ENCODE results near the gene TIE1. TPM values are rescaled to one million over a fixed set of nuclear protein-coding genes. Genes with fewer than 3 reads are reported as not detected.

The TIE1 gene
- total RNA-seq, 6 experiments from 2014 or later: 5.8 to 12.2 (median 8.0) TPM

DNA sequence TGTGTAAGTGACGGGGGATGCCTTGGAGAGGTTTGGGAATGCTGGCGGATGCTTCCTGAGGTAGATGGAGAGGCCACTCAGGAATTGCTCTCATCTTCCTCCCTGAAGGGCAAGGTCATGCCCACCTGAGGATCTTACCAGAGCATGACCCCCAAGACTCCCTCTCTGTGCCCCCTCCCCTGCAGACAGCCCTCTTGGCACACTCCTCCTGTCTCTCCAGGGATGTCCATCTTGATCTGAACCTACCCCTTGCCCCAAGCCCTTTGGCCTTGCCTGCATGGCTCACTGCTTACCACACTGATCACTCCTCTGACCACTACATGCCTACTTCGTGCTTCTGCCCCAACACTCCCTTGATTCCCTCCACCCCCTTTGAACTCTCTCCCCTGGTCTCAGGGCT lies 19.0 kb downstream of the TIE1 start:
- H3K27me3 ChIP-seq: no peaks in the 10 kb centered on the region
- no peak for DNase-seq
- 80% methylated on average over 1 of the region's 3 CpGs for WGBS (ENCODE audit: insufficient coverage, low coverage, low lambda C conversion rate, missing lambda C conversion rate)
- no peaks in the 10 kb centered on the region for H3K4me1 ChIP-seq
- ATAC-seq: no peak
- no peak overlapping the region for H3K27ac ChIP-seq
- no peak overlapping the region for H3K4me3 ChIP-seq
- no peaks in the 10 kb centered on the region for H3K9me3 ChIP-seq
- no peaks in the 10 kb centered on the region for H3K36me3 ChIP-seq
- TF ChIP-seq, protein P1, sequence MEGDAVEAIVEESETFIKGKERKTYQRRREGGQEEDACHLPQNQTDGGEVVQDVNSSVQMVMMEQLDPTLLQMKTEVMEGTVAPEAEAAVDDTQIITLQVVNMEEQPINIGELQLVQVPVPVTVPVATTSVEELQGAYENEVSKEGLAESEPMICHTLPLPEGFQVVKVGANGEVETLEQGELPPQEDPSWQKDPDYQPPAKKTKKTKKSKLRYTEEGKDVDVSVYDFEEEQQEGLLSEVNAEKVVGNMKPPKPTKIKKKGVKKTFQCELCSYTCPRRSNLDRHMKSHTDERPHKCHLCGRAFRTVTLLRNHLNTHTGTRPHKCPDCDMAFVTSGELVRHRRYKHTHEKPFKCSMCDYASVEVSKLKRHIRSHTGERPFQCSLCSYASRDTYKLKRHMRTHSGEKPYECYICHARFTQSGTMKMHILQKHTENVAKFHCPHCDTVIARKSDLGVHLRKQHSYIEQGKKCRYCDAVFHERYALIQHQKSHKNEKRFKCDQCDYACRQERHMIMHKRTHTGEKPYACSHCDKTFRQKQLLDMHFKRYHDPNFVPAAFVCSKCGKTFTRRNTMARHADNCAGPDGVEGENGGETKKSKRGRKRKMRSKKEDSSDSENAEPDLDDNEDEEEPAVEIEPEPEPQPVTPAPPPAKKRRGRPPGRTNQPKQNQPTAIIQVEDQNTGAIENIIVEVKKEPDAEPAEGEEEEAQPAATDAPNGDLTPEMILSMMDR (IDR thresholded peaks at IDR 0.05): no peak
- TF ChIP-seq POLR2A (IDR thresholded peaks at IDR 0.05): no peak
- intact Hi-C loops (cut with DNase I): no loop called here

DNA sequence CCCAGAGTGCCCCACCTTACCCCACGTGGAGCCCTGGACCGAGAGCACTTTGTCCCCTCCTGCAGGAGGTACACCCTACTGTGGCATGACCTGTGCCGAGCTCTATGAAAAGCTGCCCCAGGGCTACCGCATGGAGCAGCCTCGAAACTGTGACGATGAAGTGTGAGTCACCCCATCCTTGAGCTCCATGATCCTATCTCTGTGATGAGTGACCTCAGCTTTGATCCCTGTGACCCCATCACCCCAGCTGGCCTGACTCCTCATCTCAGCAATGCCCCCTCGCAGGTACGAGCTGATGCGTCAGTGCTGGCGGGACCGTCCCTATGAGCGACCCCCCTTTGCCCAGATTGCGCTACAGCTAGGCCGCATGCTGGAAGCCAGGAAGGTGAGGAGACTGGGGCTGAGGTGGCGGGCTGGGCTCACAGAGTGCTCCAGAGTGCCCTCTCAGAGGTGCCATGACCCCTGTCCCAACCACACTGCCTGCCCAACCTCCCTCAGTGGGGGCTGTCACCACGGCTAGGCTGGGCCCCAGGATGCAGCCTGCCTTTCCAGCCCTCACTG lies 20.6 kb downstream of the TIE1 start:
- Histone ChIP-seq H3K36me3 (no peaks in the 10 kb centered on the region), H3K4me1 (no peaks in the 10 kb centered on the region), H3K27ac (no peak overlapping the region), H3K27me3 (no peaks in the 10 kb centered on the region), H3K9me3 (no peaks in the 10 kb centered on the region), H3K4me3 (no peak overlapping the region)
- no peak for ATAC-seq
- TF ChIP-seq POLR2A (IDR thresholded peaks at IDR 0.05): no peak
- TF ChIP-seq, protein P1 (IDR thresholded peaks at IDR 0.05): no peak
- WGBS (ENCODE audit: insufficient coverage, low coverage, low lambda C conversion rate, missing lambda C conversion rate): 90% methylated on average over 6 of the region's 16 CpGs
- intact Hi-C loops (cut with DNase I): no loop called here
- no peak for DNase-seq

DNA sequence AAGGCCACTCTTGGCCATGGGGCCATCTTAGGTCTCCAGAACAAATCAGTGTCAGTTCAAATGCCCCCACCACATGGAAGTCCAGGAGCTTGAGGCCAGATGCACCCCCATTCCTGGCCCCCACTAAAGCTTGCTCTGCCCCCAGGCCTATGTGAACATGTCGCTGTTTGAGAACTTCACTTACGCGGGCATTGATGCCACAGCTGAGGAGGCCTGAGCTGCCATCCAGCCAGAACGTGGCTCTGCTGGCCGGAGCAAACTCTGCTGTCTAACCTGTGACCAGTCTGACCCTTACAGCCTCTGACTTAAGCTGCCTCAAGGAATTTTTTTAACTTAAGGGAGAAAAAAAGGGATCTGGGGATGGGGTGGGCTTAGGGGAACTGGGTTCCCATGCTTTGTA lies 21.7 kb downstream of the TIE1 start:
- no peaks in the 10 kb centered on the region for H3K36me3 ChIP-seq
- H3K9me3 ChIP-seq: no peaks in the 10 kb centered on the region
- TF ChIP-seq POLR2A (IDR thresholded peaks at IDR 0.05): no peak
- TF ChIP-seq, protein P1 (IDR thresholded peaks at IDR 0.05): no peak
- H3K4me3 ChIP-seq: no peak overlapping the region
- DNase-seq (peak in 1 of 3 donors; percentile 24), ATAC-seq (no peak)
- no peaks in the 10 kb centered on the region for H3K27me3 ChIP-seq
- no peak overlapping the region for H3K27ac ChIP-seq
- intact Hi-C loops (cut with DNase I): no loop called here
- H3K4me1 ChIP-seq: no peaks in the 10 kb centered on the region
- 86% methylated on average over 4 of the region's 5 CpGs for WGBS (ENCODE audit: insufficient coverage, low coverage, low lambda C conversion rate, missing lambda C conversion rate)

DNA sequence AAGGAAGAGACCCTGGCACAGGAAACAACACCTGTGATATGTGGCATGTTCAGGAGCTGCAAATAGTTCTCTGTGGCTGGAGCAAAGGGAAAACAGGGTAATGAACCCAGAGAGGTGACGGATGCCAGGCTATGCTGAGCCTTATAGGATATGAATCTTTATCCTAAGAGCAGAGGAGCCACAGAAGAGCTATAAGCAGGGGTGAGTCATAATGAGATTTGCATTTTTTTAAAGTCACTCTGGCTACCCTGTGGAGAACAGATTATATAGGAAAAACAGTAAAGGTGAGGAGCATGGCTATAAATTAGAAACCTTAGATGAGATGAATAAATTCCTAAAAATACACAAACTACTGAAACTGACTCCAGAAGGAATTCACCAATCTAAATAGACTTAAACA lies 24.0 kb downstream of the TIE1 start:
- Histone ChIP-seq H3K4me1 (no peaks in the 10 kb centered on the region), H3K27me3 (no peaks in the 10 kb centered on the region), H3K9me3 (no peaks in the 10 kb centered on the region), H3K4me3 (no peak overlapping the region), H3K36me3 (no peaks in the 10 kb centered on the region), H3K27ac (no peak overlapping the region)
- intact Hi-C loops (cut with DNase I): no loop called here
- DNase-seq: no peak
- WGBS (ENCODE audit: insufficient coverage, low coverage, low lambda C conversion rate, missing lambda C conversion rate): 83% methylated on average over 1 of the region's 1 CpG
- ATAC-seq: no peak
- TF ChIP-seq POLR2A (IDR thresholded peaks at IDR 0.05): no peak
- TF ChIP-seq, protein P1 (IDR thresholded peaks at IDR 0.05): no peak

DNA sequence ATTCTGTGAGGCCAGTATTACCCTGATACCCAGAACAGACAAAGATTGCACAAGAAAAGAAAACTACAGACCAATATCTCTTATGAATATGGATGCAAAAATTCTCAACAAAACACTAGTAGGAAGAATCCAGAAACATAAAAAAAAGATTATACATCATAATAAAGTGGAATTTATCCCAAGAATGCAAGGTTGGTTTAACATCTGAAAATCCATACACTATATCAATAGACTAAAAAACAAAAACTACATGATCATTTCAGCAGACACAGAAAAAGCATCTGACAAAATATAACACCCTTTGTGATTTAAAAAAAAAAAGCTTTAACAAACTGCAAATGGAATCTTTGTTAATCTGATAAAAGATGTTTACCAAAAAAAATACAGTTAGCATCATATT lies 24.6 kb downstream of the TIE1 start:
- DNase-seq: no peak
- TF ChIP-seq POLR2A (IDR thresholded peaks at IDR 0.05): no peak
- TF ChIP-seq, protein P1 (IDR thresholded peaks at IDR 0.05): no peak
- Histone ChIP-seq H3K9me3 (no peaks in the 10 kb centered on the region), H3K4me3 (no peak overlapping the region), H3K27ac (no peak overlapping the region), H3K27me3 (no peaks in the 10 kb centered on the region), H3K36me3 (no peaks in the 10 kb centered on the region), H3K4me1 (no peaks in the 10 kb centered on the region)
- intact Hi-C loops (cut with DNase I): no loop called here
- no peak for ATAC-seq

Measured in right lobe of liver (tissue), 6 donors.